GM18907 (cell line): ENCODE data around the gene TRIM40.

Experiments
- ATAC-seq: cut with Tn5 transposase; IDR thresholded peaks from one replicate; pipeline ENCODE4 v1.9.1; 2021; ENCODE audit warnings: mild to moderate bottlenecking, moderate library complexity; ENCODE audit not compliant: unreplicated experiment

The TRIM40 gene

GRCh38 chr6:30194797-30195690 lies 59.1 kb downstream of the TRIM40 start:
- no peak for ATAC-seq

- no peak for ATAC-seq
Observed at GRCh38 chr6:30195951-30196350, 60.0 kb downstream of the TRIM40 start.

- no peak for ATAC-seq
Observed at GRCh38 chr6:30196376-30196775, 60.4 kb downstream of the TRIM40 start.
